HepG2 (cell line): ENCODE data around the gene USP30. TPM values are rescaled to one million over a fixed set of nuclear protein-coding genes. Genes with fewer than 3 reads are reported as not detected.

ENCODE experiments used
- ARHGAP35 ChIP-seq: sonication (generic); formaldehyde crosslinking; IDR thresholded peaks from 2 replicates; pipeline ENCODE4 v1.9.0; 2022; ENCODE audit warnings: mild to moderate bottlenecking, inconsistent platforms, moderate library complexity, missing genetic modification reagents, borderline replicate concordance
- CBFB ChIP-seq: sonication (generic); formaldehyde crosslinking; IDR thresholded peaks from 2 replicates; pipeline ENCODE4 v1.4.0; 2020; ENCODE audit warnings: missing genetic modification reagents
- DZIP1 ChIP-seq: sonication (generic); formaldehyde crosslinking; IDR thresholded peaks from 2 replicates; pipeline ENCODE4 v1.5.0; 2020; ENCODE audit warnings: mild to moderate bottlenecking, missing genetic modification reagents
- MIXL1 ChIP-seq: IDR thresholded peaks from 2 replicates; pipeline ENCODE4 v1.6.1; 2016
- NAIF1 ChIP-seq: sonication (generic); formaldehyde crosslinking; IDR thresholded peaks from 2 replicates; pipeline ENCODE4 v1.5.0; 2020; ENCODE audit warnings: mild to moderate bottlenecking, missing genetic modification reagents, borderline replicate concordance
- NCOA1 ChIP-seq: sonication (generic); formaldehyde crosslinking; IDR thresholded peaks from 2 replicates; pipeline ENCODE4 v1.9.0; 2021; ENCODE audit warnings: missing genetic modification reagents
- NFKB2 ChIP-seq: sonication (generic); formaldehyde crosslinking; IDR thresholded peaks from 2 replicates; pipeline ENCODE4 v1.4.0; 2020; ENCODE audit warnings: missing genetic modification reagents, borderline replicate concordance
- PREB ChIP-seq: sonication (generic); formaldehyde crosslinking; IDR thresholded peaks from 2 replicates; pipeline ENCODE4 v1.4.0; 2020; ENCODE audit warnings: missing genetic modification reagents
- RNF219 ChIP-seq: sonication (generic); formaldehyde crosslinking; IDR thresholded peaks from 2 replicates; pipeline ENCODE4 v1.5.0; 2020; ENCODE audit warnings: mild to moderate bottlenecking, missing genetic modification reagents
- SPEN ChIP-seq: sonication (generic); formaldehyde crosslinking; IDR thresholded peaks from 2 replicates; pipeline ENCODE4 v1.5.1; 2020; ENCODE audit warnings: low read depth, mild to moderate bottlenecking, missing genetic modification reagents
- SRSF4 ChIP-seq: fragments of 200-400 bp; formaldehyde crosslinking; IDR thresholded peaks from one replicate; pipeline ENCODE4 v1.6.1; 2018; ENCODE audit warnings: mild to moderate bottlenecking, low read depth, low read length, moderate library complexity; ENCODE audit not compliant: poor library complexity, severe bottlenecking
- WIZ ChIP-seq: sonication (generic); formaldehyde crosslinking; IDR thresholded peaks from 2 replicates; pipeline ENCODE4 v1.5.1; 2020; ENCODE audit warnings: mild to moderate bottlenecking, missing genetic modification reagents
- ZBTB3 ChIP-seq: sonication (generic); formaldehyde crosslinking; IDR thresholded peaks from 2 replicates; pipeline ENCODE4 v1.4.0; 2020; ENCODE audit warnings: low read depth, mild to moderate bottlenecking, moderate library complexity, missing genetic modification reagents, borderline replicate concordance
- ZFX ChIP-seq: sonication (generic); formaldehyde crosslinking; IDR thresholded peaks from 2 replicates; pipeline ENCODE4 v1.4.0; 2020; ENCODE audit warnings: mild to moderate bottlenecking, low read depth, missing genetic modification reagents, moderate library complexity
- ZNF343 ChIP-seq: sonication (generic); formaldehyde crosslinking; IDR thresholded peaks from 2 replicates; pipeline ENCODE4 v1.4.0; 2020; ENCODE audit warnings: mild to moderate bottlenecking, missing genetic modification reagents
- ZNF564 ChIP-seq: sonication (generic); formaldehyde crosslinking; IDR thresholded peaks from 2 replicates; pipeline ENCODE4 v1.8.1; 2023; ENCODE audit warnings: mild to moderate bottlenecking, missing genetic modification reagents
- ZNF776 ChIP-seq: sonication (generic); formaldehyde crosslinking; IDR thresholded peaks from 2 replicates; pipeline ENCODE4 v1.4.0; 2020; ENCODE audit warnings: mild to moderate bottlenecking, missing genetic modification reagents
- polyA plus RNA-seq, 8 experiments: library from polyadenylated mRNA; depleted of rRNA in 3 of 8; stranded (reverse) in 7 of 8; unstranded in 1 of 8; fragments of >200 nt; fragmentation: Illumina TruSeq in 4 of 8; extraction: Trizol in 4 of 8; gene quantifications; 2 replicates each; pipeline versions ENCODE4 v1.2.1 to v1.2.3, GENCODE V29; 2011 to 2016; ENCODE audit warnings: low read depth in 4 of 8, missing spikeins in 1 of 8, mixed read lengths in 1 of 8; ENCODE audit not compliant: insufficient read depth in 1 of 8
- total RNA-seq, 5 experiments: library from RNA; depleted of rRNA; stranded (reverse); fragments of >200 nt; fragmentation: Illumina TruSeq; extraction: Trizol; gene quantifications; 2 replicates each; pipeline ENCODE4 v1.2.3, GENCODE V29; 2016; ENCODE audit warnings: low read depth in 1 of 5
- TF ChIP-seq, protein P1 (sequence below): IDR thresholded peaks from 2 replicates; pipeline ENCODE4 v1.6.1; 2016; ENCODE audit warnings: mild to moderate bottlenecking

Gene USP30
- total and polyA plus RNA-seq, 2 of the 13 experiments (the other 11 are each of a cell fraction or from before 2014, with no cell fraction given): 11.2 to 20.8 TPM

DNA sequence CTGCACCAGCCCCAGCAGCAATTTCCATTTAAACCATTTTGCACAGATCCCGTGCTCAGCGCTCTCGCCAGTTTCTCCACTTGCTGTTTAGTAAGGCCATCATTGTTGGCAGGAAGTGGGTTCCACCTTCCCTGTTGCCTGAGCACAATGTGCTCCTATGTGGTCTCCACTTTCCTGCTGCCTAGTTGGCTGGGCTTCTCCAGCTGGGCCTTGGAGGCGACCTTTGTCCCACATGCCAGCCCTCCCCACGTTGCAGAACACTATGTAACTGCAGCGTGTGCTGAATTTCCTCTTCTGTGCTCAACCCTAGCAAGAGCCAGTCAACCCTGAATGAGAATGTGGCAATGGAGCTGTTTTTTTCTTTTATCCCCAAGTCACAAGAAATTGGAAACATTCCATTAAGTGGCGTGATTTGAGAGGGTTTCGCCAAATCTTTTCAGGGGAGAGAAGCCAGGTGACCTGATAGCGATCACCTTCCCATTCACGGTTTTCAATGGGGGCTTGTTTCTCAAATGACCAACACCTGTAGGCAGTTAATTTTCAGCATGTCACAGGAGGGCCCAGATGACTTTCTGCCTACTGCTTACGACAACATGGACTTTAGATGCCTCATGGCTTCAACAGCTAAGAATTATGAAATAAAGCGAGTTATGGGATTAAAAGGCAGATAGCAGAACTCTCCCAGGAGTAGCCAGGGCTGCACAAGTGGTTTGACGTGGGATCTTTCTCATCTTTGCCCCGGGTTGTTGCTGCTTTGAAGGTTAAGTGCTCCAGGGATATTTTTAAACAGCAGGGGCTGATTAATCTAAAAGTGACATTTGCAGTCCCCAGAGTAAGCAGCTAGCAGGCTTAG lies 63.6 kb downstream of the USP30 start, which contains the start of gene ACACB (continued):
- TF ChIP-seq, protein P1, sequence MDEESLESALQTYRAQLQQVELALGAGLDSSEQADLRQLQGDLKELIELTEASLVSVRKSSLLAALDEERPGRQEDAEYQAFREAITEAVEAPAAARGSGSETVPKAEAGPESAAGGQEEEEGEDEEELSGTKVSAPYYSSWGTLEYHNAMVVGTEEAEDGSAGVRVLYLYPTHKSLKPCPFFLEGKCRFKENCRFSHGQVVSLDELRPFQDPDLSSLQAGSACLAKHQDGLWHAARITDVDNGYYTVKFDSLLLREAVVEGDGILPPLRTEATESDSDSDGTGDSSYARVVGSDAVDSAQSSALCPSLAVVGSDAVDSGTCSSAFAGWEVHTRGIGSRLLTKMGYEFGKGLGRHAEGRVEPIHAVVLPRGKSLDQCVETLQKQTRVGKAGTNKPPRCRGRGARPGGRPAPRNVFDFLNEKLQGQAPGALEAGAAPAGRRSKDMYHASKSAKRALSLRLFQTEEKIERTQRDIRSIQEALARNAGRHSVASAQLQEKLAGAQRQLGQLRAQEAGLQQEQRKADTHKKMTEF (CRISPR knock-in tag): no peak
- TF ChIP-seq DZIP1 (CRISPR knock-in tag) (0 out of 2 replicates have a peak, but pooled peaks have one; percentile 28), ZFX (CRISPR knock-in tag) (peak; percentile 84), ZNF776 (CRISPR knock-in tag) (no peak), MIXL1 (peak; percentile 27), SRSF4 (no peak), ZNF343 (CRISPR knock-in tag) (no peak), PREB (CRISPR knock-in tag) (no peak), NAIF1 (CRISPR knock-in tag) (no peak), WIZ (CRISPR knock-in tag) (no peak), ZBTB3 (CRISPR knock-in tag) (no peak), NFKB2 (CRISPR knock-in tag) (no peak; the same call in 1 of the 2 replicates), NCOA1 (0 out of 2 replicates have a peak, but pooled peaks have one; percentile 28), ARHGAP35 (CRISPR knock-in tag) (0 out of 2 replicates have a peak, but pooled peaks have one; percentile 42), RNF219 (CRISPR knock-in tag) (no peak), SPEN (CRISPR knock-in tag) (peak; percentile 52; the same call in 1 of the 2 replicates), ZNF564 (CRISPR knock-in tag) (peak; percentile 53; the same call in 1 of the 2 replicates), CBFB (CRISPR knock-in tag) (peak; percentile 65; the same call in 1 of the 2 replicates)
